ENCODE results near the gene NME2.

NME2 gene

DNA sequence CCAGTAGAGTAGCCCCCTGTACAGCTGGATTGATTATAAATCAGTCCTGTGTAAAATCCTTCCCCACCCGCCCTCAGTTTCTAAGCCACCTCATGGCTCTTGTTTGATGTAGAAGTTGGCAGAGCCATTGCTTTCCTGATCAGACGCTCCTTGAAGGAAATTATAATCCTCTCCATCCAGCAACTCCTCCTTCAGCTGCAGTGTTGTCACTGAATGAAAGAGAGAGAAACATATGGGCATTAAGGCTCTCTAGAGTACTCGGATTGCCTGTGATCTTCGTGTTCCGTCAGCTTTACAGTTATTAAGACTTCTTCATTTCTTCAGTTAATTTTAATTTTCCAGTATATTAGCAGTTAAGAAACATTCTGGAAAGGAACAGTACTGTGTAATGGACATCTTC, 14.3 kb downstream of the NME2 start:
- TF ChIP-seq ZNF610 (tag by site-specific recombination; IDR thresholded peaks at IDR 0.05; ENCODE audit: borderline replicate concordance): no peak
- no peak for TF ChIP-seq ZNF10 (tag by site-specific recombination; IDR thresholded peaks at IDR 0.05)
- no peak for TF ChIP-seq ZNF37A (tag by site-specific recombination; IDR thresholded peaks at IDR 0.05)
- TF ChIP-seq TRIM28 (IDR thresholded peaks at IDR 0.05; ENCODE audit: borderline replicate concordance, low read length): no peak
- TF ChIP-seq, protein P1, sequence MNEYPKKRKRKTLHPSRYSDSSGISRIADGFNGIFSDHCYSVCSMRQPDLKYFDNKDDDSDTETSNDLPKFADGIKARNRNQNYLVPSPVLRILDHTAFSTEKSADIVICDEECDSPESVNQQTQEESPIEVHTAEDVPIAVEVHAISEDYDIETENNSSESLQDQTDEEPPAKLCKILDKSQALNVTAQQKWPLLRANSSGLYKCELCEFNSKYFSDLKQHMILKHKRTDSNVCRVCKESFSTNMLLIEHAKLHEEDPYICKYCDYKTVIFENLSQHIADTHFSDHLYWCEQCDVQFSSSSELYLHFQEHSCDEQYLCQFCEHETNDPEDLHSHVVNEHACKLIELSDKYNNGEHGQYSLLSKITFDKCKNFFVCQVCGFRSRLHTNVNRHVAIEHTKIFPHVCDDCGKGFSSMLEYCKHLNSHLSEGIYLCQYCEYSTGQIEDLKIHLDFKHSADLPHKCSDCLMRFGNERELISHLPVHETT (tag by site-specific recombination; IDR thresholded peaks at IDR 0.05): no peak
- TF ChIP-seq ZNF121 (tag by site-specific recombination; IDR thresholded peaks at IDR 0.05): no peak
- TF ChIP-seq KLF9 (tag by site-specific recombination; IDR thresholded peaks at IDR 0.05; ENCODE audit: low read depth): no peak
- TF ChIP-seq GLI4 (tag by site-specific recombination; IDR thresholded peaks at IDR 0.05): no peak
- TF ChIP-seq ZNF133 (tag by site-specific recombination; IDR thresholded peaks at IDR 0.05): no peak
- no peak for TF ChIP-seq ZNF324 (tag by site-specific recombination; IDR thresholded peaks at IDR 0.05)
- ChIA-PET POLR2A (interaction anchor here (0.8 kb wide), 1 partner anchor 24 kb away, joined by 3 read pairs; no protein-coding TSS in a partner anchor), CTCF (interaction anchor here (1.2 to 1.3 kb wide), 2 partner anchors 180 to 224 kb away, joined by 3 to 4 read pairs; no protein-coding TSS in a partner anchor)
- H3K9me3 ChIP-seq (ENCODE audit: control insufficient read depth, insufficient read depth, low read depth, low read length): no peaks in the 10 kb centered on the region
- H3K36me3 ChIP-seq (ENCODE audit: control insufficient read depth in 2 of 2, insufficient read depth in 1 of 2, low read length in 2 of 2): peaks cover 24 to 43% of the 10 kb centered on the region in 2 experiments
- no peak overlapping the region for H3K27ac ChIP-seq (ENCODE audit: extremely low read depth, low read depth, low read length)
- no peak overlapping the region for H3K4me3 ChIP-seq (ENCODE audit: low read depth, low read length)
- H3K4me1 ChIP-seq (ENCODE audit: control insufficient read depth, insufficient read depth, low read length): peaks cover 5% of the 10 kb centered on the region; the same call in 1 of the 2 replicates

- H3K27ac ChIP-seq (ENCODE audit: extremely low read depth, low read depth, low read length): no peak overlapping the region
- no peak overlapping the region for H3K4me3 ChIP-seq (ENCODE audit: low read depth, low read length)
- POLR2A ChIA-PET: no interaction called here
- H3K4me1 ChIP-seq (ENCODE audit: control insufficient read depth, insufficient read depth, low read length): peaks cover under 1% of the 10 kb centered on the region; the same call in 1 of the 2 replicates
- CTCF ChIA-PET: interaction anchor here (0.6 kb wide), 1 partner anchor 14 kb away, joined by 3 read pairs; no protein-coding TSS in a partner anchor
- H3K36me3 ChIP-seq (ENCODE audit: control insufficient read depth in 2 of 2, insufficient read depth in 1 of 2, low read length in 2 of 2): peaks cover 39 to 58% of the 10 kb centered on the region in 2 experiments
- no peaks in the 10 kb centered on the region for H3K9me3 ChIP-seq (ENCODE audit: control insufficient read depth, insufficient read depth, low read depth, low read length)
- TF ChIP-seq ZNF830 (tag by site-specific recombination; IDR thresholded peaks at IDR 0.05; ENCODE audit: low read depth): no peak
- TF ChIP-seq TSHZ1 (tag by site-specific recombination; IDR thresholded peaks at IDR 0.05; ENCODE audit: borderline replicate concordance): no peak
- no peak for TF ChIP-seq ZBTB21 (tag by site-specific recombination; IDR thresholded peaks at IDR 0.05)
- no peak for TF ChIP-seq ZNF202 (tag by site-specific recombination; IDR thresholded peaks at IDR 0.05; ENCODE audit: borderline replicate concordance)
- no peak for TF ChIP-seq ZNF302 (tag by site-specific recombination; IDR thresholded peaks at IDR 0.05; ENCODE audit: low read depth)
- no peak for TF ChIP-seq ZFP41 (tag by site-specific recombination; IDR thresholded peaks at IDR 0.05; ENCODE audit: borderline replicate concordance)
- TF ChIP-seq ZNF2 (tag by site-specific recombination; IDR thresholded peaks at IDR 0.05): no peak
- no peak for TF ChIP-seq ZNF433 (tag by site-specific recombination; IDR thresholded peaks at IDR 0.05; ENCODE audit: low read depth)
- TF ChIP-seq ZNF664 (tag by site-specific recombination; IDR thresholded peaks at IDR 0.05): no peak
- no peak for TF ChIP-seq ZNF10 (tag by site-specific recombination; IDR thresholded peaks at IDR 0.05)
- TF ChIP-seq YY2 (tag by site-specific recombination; IDR thresholded peaks at IDR 0.05): no peak
- no peak for TF ChIP-seq ZNF146 (tag by site-specific recombination; IDR thresholded peaks at IDR 0.05)
- TF ChIP-seq, protein P2, sequence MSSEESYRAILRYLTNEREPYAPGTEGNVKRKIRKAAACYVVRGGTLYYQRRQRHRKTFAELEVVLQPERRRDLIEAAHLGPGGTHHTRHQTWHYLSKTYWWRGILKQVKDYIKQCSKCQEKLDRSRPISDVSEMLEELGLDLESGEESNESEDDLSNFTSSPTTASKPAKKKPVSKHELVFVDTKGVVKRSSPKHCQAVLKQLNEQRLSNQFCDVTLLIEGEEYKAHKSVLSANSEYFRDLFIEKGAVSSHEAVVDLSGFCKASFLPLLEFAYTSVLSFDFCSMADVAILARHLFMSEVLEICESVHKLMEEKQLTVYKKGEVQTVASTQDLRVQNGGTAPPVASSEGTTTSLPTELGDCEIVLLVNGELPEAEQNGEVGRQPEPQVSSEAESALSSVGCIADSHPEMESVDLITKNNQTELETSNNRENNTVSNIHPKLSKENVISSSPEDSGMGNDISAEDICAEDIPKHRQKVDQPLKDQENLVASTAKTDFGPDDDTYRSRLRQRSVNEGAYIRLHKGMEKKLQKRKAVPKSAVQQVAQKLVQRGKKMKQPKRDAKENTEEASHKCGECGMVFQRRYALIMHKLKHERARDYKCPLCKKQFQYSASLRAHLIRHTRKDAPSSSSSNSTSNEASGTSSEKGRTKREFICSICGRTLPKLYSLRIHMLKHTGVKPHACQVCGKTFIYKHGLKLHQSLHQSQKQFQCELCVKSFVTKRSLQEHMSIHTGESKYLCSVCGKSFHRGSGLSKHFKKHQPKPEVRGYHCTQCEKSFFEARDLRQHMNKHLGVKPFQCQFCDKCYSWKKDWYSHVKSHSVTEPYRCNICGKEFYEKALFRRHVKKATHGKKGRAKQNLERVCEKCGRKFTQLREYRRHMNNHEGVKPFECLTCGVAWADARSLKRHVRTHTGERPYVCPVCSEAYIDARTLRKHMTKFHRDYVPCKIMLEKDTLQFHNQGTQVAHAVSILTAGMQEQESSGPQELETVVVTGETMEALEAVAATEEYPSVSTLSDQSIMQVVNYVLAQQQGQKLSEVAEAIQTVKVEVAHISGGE (tag by site-specific recombination; conservative IDR thresholded peaks at IDR 0.05; ENCODE audit: low read depth): no peak
- TF ChIP-seq ZNF561 (tag by site-specific recombination; IDR thresholded peaks at IDR 0.05; ENCODE audit: borderline replicate concordance): no peak
- TF ChIP-seq EGR2 (tag by site-specific recombination; IDR thresholded peaks at IDR 0.05; ENCODE audit: low read depth): no peak
- no peak for TF ChIP-seq HOXD13 (CRISPR knock-in tag; IDR thresholded peaks at IDR 0.05; ENCODE audit: borderline replicate concordance)
- TF ChIP-seq ZNF654 (tag by site-specific recombination; IDR thresholded peaks at IDR 0.05; ENCODE audit: low read depth): no peak
- TF ChIP-seq, protein P3, sequence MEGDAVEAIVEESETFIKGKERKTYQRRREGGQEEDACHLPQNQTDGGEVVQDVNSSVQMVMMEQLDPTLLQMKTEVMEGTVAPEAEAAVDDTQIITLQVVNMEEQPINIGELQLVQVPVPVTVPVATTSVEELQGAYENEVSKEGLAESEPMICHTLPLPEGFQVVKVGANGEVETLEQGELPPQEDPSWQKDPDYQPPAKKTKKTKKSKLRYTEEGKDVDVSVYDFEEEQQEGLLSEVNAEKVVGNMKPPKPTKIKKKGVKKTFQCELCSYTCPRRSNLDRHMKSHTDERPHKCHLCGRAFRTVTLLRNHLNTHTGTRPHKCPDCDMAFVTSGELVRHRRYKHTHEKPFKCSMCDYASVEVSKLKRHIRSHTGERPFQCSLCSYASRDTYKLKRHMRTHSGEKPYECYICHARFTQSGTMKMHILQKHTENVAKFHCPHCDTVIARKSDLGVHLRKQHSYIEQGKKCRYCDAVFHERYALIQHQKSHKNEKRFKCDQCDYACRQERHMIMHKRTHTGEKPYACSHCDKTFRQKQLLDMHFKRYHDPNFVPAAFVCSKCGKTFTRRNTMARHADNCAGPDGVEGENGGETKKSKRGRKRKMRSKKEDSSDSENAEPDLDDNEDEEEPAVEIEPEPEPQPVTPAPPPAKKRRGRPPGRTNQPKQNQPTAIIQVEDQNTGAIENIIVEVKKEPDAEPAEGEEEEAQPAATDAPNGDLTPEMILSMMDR (tag by site-specific recombination; IDR thresholded peaks at IDR 0.05): no peak
Observed at GRCh38 chr17:51184124-51184523, 17.9 kb downstream of the NME2 start.
